HG03108 (cell line): ENCODE measurements around the gene POPDC2.

ENCODE experiments used
- ATAC-seq: cut with Tn5 transposase; IDR thresholded peaks from one replicate; pipeline ENCODE4 v1.9.1; 2021; ENCODE audit warnings: moderate library complexity; ENCODE audit not compliant: unreplicated experiment

Gene POPDC2

DNA sequence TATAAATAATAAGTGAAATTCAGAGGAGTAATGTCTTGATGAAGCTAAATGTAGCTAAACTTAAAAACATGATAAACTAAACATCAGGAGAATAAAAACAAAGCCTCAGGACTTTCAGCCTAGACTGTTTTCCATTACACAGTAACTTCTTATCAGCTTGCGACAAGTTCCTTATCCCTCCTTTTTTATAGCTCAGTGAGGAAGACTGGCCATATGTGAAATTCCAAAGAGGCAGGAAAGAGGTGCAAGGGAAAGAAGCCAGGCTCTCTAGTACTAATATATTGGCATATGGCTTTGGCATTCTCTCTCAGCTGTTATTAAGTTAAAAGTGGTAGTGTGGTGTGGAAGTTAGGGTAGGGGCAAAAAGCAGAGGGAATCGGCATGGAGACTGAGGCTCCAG is 12.4 kb upstream of the POPDC2 start:
- ATAC-seq = no peak

- ATAC-seq = no peak
Observed at GRCh38 chr3:119669906-119670570, 9.6 kb upstream of the POPDC2 start.

- no peak for ATAC-seq
Observed at GRCh38 chr3:119665954-119666559, 5.7 kb upstream of the POPDC2 start.

DNA sequence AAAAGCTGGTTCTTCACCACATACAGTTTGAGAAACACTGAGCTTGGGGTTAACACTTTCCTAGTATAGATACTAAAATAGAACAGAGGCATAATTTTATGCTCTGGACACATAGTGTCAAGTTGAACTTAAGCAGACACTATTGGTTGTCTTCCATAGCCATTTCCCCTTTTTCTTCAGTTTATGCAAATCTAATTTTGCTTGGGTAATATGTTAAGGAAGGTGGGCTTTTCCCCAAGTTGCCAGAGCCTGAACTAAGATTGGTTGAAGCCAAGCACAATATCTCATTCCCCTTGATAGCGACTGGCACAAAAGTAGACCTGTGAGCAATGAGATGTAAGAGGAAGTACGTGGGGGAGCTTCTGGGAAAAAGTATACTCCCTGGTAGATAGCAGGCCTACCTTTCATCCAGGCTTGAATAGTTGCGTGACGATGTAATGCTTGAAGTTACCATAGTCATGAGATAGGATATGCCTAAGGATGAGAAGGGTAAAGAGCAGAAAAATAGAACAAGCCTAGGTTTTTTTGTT is 4.5 kb upstream of the POPDC2 start:
- no peak for ATAC-seq

DNA sequence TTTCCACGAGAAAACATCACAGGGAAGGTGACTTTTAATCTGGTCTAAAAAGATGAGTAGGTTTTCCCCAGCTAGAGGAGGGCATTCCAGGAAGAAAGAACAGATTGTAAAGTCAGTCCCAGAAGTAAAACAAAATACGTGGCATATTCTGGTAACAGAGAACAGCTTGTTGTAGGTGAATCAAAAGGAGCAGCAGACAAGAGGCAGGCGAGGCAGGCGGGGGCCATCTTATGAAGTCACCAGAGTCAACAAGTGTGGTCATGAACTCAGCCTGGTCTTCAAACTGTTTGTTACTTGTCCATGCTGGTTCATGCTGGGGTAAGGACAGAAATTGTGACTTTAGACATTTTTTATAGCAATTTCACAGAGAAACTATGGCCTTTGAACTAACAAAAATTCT is 4.0 kb upstream of the POPDC2 start:
- ATAC-seq = no peak

DNA sequence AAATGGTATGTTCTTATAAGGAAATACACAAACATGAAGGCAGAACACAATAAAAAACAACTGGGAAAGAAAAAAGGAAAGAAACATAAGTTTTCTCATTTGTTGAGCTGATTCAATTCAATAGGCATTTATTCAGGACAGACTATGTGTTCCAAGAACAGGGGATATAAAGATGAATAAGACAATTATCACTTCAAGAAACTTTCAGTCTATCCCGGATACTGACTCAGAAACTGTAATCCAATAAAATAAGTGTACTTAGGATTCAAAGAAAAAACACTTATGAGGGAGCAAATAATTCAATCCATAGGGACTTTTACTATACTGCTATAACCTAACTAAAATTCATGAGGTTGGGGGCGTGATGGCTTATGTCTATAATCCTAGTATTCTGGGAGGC is 3.5 kb upstream of the POPDC2 start:
- no peak for ATAC-seq

- ATAC-seq = no peak
Observed at GRCh38 chr3:119662604-119663373, 2.4 kb upstream of the POPDC2 start.

- ATAC-seq = no peak
Observed at GRCh38 chr3:119659606-119660291, 640 bp downstream of the POPDC2 start.

DNA sequence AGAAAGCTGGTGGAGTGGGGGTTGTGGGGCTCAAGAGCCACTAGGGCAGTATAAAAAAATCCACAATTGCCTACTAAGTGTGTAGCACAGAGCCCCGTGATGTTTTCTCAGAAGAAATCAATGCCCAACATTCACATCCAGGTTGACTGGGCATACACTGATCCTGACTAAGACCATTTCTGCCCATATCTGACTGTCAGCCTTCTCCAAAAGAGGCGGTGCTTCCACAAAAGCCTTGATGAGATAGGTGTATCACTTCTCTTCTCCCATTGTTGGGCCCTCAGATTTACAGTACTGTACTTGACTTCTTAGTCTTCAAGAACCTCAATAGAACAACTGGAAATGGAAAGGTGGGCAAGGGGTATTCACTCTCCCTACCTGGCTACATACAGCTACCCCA is 1.4 kb downstream of the POPDC2 start:
- ATAC-seq = no peak

GRCh38 chr3:119657887-119658702 is 2.3 kb downstream of the POPDC2 start:
- ATAC-seq = no peak

DNA sequence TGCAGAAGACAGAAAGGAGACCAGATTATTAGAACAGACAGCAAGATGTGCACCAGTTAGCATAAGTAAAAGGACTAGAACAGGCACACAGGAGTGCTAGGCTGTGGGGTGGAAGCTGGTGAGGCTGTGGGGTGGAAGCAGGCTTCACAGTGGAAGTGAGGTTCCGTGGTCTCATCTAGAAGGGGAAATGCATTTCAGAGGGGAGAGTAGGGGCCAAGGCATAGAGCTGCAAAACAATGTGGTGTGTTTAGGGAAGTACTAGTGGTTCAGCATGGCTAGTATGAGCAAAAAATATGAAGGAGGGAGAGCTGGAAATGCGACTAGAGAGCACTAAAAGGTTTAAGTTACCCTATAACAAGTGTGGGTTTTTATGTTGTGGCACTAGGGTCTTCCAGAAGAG is 6.5 kb downstream of the POPDC2 start:
- no peak for ATAC-seq

GRCh38 chr3:119652306-119653033 is 7.9 kb downstream of the POPDC2 start:
- no peak for ATAC-seq

DNA sequence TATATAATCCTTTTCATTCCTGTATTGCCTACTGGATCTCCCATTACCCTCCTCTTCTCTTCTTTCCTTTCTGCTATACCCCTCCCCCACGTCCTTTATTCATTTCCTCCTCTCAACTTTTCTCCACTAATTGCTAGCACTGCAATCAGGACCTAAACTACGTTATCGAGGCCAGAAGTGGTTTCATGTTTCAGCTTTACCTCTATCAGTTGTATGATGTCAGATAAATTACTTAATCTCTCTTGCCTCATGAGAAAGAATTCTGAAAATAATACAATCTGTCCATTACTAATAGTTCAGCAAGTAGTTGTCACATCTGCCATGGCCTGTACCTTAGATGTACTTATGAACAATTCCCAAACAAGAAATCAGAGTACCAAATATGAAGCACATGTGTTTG is 10.6 kb downstream of the POPDC2 start:
- ATAC-seq = no peak

DNA sequence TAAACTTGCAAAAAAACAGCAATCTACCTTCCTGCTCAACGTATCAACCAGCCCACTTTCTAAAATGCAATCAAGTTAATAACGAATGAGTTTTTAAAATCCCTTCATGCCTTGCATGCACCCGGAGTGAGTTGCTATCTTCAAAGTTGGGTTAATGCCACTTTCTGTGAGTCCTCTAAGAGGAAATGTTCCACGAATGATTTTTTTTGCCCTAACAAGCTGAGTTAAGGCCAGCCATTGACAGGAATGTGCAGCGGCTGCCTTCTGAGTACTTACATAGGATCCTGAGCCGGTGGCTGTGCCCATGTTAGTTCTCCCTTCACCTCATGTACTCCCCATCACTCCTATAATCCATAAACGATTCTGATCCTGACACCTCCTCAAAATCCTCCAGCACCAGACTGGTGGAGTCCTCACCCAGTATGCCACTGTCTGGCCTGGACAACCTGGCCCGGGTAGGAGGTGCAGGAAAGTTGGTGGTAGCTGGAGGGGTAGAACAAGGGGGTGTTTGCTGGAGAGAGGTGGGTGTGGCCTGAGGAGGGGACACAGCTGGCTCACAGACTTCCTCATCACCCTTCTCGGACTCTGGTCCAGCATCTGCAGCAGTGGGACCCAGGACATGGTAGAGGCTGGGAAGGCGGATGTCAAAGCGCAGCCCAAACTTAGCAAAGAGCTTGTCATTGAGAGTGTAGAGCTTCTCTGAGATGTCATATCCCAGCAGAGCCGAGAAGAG is 12.4 kb downstream of the POPDC2 start:
- ATAC-seq = no peak

- ATAC-seq = no peak
Observed at GRCh38 chr3:119647171-119647570, 13.2 kb downstream of the POPDC2 start.

GRCh38 chr3:119645813-119646212 is 14.6 kb downstream of the POPDC2 start:
- ATAC-seq = no peak

GRCh38 chr3:119644481-119644880 is 15.9 kb downstream of the POPDC2 start:
- no peak for ATAC-seq

GRCh38 chr3:119643528-119643927 is 16.9 kb downstream of the POPDC2 start:
- no peak for ATAC-seq
